HG03565 (cell line): ENCODE results near the gene PPP1R9A.

ENCODE experiments used
- ATAC-seq: cut with Tn5 transposase; IDR thresholded peaks from one replicate; pipeline ENCODE4 v1.9.1; 2021; ENCODE audit warnings: mild to moderate bottlenecking, moderate library complexity; ENCODE audit not compliant: unreplicated experiment

Gene PPP1R9A

DNA sequence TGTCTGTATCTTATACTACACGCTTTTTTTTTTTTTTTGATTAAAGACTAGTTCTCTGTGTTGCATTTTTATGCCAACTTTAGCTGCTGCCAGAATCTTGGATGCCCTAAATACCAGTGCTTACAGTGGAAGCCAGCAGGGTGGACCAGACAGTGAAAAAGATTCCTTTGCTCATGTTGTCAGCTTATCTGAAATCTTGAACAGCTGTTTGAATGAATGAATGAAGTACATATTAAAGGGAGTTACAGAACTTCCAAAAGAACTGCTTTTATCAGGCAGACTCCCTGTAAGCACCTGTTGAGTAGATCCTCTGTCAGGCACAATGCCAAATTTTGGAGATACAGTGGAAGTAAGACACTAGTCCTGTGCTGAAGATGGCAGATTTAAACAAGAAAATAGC lies 184.9 kb downstream of the PPP1R9A start:
- no peak for ATAC-seq

DNA sequence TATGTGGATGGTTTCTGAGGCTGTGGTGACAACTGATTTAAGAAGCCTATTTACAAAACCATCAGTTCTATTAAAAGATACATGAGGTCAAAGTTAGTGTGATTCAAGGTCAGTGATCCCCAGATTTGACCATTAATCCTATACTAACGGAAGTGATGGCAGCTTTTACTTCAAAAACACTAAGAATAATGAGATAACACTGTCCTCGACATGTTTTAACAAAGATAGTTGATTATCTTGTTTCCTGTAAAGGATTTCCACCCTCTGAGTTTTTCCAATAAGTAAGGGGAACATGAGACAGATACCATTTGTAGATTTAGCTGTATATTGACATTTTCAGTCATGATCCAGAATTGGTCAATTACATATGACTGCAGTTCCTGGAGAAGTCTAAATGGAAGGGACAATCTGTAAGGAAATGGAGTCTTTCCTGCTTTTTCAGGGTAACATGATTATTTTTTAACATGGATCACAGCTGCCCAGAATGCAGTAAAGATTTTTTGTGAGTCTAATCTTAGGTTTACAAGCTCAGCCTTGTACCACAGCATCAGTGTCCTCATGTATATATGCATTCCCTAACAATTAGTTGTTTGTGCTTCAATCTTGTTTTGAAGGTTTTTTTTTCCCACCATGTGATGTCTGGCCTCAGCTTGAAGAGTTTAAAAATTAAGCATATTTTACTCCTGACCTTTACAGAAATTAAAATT lies 188.0 kb downstream of the PPP1R9A start:
- no peak for ATAC-seq

DNA sequence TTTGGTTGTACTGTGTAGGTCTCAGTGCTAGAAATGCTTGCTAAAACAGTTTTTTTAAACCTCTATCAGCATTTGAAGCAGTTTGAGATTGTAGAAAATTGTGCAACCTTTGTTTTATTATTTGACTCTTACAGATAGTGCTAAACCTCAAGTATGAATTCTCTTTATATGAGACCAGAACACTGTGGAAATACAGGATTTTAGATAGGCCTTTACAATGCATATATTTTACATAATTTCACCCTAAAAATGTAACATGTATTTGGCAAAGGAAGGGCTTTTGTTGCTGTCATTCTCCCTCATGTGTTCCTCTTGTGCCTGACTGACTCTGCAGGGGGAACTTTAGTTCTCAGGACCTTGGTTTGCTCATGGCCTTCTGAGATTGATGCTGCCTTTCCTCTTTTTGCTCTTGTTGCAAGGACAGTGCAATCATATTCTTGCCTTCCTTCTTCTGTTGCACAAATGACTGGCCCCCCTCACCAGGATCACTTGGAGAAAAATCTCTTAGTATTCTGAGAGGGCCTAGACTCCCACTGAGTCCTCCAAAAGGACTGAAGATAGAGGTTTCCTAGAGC lies 188.7 kb downstream of the PPP1R9A start:
- ATAC-seq = no peak

DNA sequence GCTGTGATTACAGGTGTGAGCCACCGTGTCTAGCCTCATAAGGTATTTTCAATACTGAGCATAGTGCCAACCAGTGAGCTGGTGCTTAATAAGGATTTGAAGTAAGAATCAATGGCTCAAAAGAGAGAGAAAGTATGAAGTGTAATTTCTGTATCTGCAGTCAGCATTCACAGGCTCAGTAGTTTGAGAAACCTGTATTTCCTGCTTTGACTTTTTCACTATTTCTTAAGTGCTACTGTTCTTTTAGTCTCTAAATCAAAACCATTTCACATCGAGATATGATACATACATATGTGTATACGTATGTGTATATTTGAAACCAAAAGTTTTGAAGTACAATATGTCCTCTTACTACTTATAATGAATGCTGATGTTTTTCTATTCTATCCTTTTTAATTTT lies 189.9 kb downstream of the PPP1R9A start:
- no peak for ATAC-seq

DNA sequence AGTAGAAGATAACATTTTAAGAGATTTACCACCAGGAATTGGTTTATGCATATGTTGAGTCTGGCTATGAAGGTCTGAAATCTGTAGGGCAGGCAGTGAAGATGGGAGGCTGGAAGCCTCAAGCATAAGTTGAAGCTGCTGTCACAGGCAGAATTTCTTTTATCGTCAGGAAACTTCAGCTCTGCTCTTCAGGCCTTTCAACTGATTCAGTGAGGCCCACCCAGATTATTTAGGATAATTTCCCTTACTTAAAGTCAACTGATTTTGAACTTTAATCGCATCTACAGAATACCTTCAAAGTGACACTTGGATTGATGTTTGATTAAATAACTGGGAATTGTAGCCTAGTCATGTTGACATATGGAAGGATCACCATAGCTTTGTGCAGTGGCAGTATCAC lies 190.5 kb downstream of the PPP1R9A start:
- ATAC-seq = no peak

DNA sequence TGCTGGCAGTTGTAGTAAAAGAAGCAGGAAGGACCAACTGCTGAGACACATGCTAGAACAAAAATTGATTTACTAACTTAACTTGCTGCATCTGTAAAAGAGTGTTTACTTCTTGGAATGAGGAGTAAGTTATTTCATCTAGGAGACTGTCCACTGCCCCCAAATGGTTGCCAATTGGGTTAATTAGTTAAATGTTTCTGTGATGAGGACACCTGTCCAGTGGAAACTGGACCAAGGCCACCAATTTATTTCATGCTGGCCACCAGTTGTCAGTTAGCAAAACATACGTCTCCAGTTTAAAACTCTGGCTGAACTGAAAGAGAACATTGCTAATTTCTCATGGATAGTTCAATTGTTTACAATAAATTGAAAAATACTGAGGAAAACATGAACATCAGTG lies 191.7 kb downstream of the PPP1R9A start:
- ATAC-seq = no peak

DNA sequence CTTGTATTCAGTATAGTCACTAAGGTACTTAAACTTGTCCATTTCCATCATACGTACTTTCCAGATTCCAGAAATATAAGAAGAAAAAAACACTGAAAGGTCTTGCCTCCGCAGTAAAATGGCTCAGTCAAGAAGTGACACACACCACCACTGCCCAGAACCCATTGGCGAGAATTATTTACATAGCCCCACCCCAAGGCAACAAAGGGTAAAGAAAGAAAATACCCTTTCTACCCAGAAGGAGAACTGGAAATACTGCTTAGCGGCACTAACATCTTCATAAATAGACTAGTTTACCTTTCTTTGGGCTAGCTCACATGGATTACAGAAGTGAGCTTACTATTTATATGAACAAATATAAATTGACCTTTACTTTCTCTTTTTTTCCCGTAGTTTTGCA lies 194.0 kb downstream of the PPP1R9A start:
- ATAC-seq = no peak

DNA sequence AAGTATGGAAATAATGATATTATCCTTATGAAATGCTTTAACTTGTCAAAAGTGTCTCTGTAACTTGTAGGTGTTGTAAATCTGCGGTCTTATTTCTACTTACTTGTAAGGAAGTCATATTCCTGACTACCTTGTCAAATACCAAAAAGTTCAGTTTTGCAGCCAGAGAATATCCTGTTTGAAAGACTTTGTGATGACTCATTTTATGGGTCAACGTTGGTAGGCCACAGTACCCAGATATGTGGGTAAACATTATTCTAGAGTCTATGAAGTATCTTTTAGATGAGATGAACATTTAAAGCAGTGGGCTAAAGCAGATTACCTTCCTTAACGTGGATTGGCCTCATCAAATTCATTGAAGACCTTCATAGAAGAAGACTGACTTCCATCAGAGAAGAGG lies 195.3 kb downstream of the PPP1R9A start:
- ATAC-seq = no peak

DNA sequence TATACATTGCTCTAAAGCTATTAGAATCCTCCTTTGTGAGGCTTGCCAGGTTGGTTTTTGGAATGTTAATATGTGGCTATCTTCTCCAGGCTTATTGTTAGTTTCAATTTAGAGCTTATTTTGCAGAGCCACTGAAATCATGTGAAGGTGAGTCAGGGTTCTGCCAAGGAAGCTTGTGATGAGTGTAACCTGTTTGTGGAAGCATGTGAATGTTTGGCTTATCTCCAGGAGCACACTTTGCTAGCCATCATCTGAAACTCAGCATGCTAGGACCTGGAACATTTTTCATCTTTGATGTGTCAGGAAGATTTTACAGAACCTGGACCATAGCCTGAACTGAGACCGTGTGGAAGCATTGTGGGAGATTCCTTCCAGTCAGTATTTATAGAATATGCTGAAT lies 197.3 kb downstream of the PPP1R9A start:
- ATAC-seq = no peak

DNA sequence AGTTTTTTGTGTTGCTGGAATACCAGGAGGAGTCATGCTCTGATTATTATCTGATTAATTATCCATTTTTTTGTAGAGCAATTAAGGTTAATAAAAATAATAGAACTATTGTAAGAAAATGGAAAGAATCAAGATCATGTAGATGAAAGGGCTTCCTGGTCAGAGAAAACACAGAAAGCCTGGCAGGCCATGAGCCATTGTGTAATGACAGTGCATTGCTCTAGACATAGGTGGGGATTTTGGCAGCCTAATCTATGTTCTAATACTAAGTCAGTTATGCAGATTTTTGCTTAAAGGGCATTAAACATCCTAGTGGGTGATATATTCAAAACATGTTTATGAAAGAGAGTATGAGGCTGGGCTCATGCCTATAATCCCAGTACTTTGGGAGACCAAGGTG lies 198.2 kb downstream of the PPP1R9A start:
- no peak for ATAC-seq

DNA sequence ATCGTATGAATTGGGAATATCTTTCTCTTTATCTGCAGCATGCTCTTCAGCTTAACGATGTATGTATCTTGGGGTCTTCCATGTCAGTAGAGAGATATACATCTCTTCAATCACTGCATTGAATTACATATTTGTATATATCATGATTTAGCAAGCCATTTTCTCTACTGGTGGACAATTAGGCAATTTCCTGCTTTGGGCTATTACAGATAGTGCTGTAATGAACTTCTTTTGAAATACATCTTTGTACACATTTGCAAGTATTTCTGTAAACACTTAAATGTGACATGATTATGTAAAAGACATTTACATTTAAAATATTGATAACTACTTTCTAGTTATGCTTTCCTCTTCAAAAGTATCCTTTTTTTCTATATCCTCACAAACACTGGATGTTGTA lies 199.0 kb downstream of the PPP1R9A start:
- no peak for ATAC-seq

DNA sequence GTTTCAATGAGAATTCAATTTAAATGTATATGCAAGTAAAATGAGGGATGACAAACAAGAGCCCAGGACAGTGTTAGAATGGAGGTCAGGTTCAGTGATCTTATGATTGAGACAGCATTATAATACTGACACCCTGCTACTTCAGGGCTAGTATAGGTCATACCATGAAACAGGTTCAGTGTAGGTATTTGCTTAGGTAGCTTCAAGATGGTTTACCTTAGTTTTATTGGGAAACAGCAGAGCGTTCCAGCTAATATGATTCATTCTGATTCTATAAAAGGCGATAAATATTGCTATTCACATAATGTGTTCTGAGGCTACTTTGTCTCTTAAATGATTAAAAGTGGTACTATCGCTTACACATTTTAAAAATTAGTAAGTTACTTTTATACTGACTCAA lies 203.3 kb downstream of the PPP1R9A start:
- no peak for ATAC-seq

DNA sequence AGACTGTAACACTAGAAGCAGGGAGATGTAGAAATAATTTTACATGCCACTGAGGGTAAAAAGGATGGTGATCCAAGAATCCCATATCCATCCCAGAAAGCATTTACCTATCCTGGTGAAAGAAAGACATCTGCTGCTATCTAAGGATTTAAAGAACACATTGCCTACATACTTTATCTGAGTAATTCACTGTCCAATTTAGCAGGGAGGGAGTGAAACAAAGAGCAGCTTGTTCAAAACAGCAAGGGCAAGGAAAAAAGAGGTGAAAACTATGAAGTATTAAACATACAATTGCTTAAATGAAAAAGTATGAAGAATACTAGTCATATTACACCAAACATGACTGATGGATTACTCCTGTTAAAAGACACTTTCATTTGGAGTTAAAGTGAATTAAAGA lies 206.2 kb downstream of the PPP1R9A start:
- no peak for ATAC-seq

DNA sequence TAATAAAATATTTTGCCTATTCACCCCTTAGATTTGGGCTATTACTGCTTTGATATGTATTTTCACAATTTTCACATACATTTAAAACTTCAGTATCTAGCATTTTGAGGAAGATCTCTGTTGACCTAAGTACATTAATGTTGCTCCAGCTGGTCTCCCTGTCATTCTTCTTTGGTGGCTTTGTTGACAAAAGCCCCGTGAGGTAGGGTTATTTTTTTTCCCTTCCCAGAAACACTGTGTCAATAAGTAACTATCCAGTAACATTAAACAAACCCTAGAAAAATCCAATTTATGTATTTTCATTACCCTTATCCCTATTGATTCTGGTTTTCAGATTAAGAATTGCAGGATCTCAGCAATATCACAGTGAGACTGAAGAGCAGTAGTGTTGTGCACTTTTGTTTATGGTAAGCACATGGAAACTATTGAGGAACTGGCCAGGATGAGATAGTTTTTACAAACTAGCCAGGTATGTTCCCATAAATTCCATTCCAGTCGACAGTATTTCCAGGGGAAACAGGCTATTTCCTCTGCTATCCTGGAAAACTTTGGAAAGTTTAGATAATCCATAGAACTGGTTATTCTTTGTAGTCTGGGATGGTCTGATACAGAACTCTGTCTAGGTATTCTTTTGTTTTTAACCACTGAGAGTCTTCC lies 218.8 kb downstream of the PPP1R9A start:
- ATAC-seq = no peak

DNA sequence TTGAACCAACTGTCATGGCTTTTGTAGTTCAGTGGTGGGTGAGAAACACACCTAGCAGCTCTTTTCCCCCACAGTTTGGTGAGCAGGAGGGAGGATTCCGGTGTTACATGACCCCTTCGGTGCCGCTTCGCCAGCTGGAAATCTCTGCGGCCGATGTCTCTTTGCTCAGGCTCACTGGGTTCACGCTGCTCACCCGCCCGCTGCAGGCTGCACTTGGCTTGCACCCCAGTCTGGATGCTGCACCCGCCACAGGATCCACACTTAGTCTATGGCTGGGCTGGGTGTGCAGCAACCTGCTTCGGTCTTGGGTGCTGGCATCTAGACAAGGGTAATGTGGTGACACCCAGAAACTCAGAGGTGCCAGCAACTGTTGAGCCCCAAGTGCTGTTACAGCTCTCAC lies 225.1 kb downstream of the PPP1R9A start:
- no peak for ATAC-seq

DNA sequence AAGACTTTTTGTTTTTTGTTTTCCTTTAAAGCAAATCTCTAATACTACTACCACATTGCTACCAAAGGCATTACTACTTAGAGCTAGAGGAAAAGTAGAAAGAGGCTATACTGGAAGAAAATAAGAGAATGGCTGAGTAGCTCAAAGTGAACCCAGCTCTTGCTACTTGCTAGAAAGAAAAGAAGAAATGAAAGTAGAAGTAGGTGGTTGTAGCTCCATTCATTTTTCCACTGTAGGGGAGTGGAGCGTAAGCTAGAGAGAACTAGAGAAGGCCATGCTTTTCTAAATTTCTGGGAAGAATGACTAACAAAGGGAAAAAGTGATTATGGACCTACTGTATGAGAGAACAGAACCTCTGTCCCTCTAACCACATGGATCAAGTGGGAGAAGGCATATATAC lies 232.5 kb downstream of the PPP1R9A start:
- ATAC-seq = no peak

DNA sequence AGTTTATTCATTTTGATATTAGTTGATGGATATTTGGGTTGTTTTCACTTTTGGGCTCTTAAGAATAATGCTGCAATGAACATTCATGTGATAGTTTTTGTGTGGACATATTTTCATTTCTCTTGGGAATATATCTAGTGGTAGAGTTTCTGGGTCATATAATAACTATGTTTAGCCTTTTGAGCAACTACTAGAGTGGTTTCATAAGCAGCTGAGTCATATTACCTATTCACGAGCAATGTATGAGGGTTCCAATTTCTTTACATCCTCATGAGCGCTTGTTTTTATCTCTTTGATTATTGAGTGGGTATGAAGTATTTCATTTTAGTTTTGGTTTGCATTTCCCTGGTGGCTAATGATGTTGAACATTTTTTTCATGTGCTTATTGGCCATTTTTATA lies 234.4 kb downstream of the PPP1R9A start:
- peak; percentile 37 for ATAC-seq

DNA sequence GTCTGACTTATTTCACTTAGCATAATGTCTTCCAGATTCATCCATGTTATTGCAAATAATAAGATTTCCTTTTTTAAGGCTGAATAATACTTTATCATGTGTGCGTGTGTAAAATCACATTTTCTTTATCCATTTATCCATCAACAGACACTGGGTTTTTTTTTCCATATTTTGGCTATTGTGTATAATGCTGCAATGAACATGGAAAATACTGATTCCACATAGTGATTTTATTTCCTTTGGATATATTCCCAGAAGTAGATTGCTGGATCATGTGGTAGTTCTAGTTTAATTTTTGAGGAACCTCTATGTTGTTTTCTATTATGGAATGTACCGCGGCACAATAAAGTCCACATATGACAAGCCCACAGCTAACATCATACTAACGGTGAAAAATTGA lies 236.9 kb downstream of the PPP1R9A start:
- no peak for ATAC-seq

DNA sequence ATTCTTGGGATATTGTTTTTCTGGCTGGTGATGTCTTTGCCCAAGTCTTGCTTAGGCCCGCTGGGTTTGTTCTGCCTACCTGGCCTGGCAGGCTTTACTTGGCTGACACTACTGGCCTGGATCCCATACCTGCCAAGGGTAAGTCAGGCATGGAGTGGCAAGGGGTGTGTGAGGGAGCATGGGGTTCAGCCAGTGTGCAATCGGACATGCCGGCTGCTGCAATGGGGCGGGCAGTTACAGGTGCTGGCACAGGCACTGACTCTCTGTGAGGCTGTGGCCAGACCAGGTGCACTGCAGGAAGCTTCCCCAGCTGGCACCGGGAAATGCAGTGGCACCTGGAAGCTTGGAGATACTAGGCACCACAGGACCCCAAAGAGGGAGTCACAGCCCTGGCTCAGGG lies 248.6 kb downstream of the PPP1R9A start:
- ATAC-seq = no peak

DNA sequence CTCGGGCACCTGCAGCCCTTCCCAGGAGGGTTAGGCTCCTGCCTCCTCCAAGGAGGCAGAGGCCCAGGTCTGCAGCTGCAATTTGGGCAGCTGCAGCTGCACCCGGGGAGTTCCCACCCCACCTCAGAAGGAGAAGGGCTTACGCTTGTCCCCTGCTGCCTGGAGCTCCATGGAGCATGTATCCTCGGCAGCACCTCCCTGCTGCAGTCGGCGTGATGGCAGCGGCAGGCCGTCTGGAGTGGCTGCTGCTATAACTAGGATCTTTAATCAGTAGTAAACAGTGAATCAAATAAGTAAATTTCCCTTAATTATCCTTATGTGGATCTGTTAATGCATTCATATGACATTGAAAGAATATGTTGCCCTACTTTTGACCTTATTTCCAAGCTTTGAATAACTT lies 250.0 kb downstream of the PPP1R9A start:
- no peak for ATAC-seq

DNA sequence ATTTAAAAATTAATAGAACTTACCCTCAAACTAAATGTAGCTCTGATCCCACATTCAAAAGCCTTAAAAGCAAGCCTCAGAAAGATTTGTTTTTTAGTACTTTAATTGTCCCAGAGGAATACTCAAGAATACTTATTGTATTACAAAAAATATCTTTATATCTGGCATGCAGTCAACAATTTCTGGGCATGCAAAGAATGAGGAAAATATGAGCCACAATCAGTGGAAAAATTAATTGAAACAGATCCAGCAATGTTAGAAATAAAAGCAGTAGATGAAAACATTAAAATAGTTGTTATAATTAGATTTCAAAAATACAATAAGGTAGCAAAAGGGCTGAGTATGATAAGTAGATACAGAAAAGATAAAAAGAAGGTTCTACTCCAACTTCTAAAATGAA lies 262.3 kb downstream of the PPP1R9A start:
- no peak for ATAC-seq

DNA sequence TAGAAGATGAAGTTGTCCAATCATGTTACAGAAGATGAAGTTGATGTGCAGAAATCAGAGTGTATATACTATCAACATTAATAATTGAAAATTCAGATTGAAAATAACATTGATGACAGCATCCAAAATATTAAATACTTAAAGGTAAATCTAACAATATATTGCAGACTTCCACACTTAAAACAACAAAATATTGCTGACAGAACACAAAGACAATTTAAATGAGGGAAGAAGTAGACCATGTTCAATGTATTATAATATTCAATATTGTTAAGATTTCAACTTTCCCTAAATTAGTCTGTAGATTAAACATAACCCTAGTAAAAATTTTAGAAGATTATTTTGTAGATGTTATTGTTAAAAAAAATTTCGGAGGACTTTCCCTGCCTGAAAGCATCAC lies 265.0 kb downstream of the PPP1R9A start:
- ATAC-seq = no peak

DNA sequence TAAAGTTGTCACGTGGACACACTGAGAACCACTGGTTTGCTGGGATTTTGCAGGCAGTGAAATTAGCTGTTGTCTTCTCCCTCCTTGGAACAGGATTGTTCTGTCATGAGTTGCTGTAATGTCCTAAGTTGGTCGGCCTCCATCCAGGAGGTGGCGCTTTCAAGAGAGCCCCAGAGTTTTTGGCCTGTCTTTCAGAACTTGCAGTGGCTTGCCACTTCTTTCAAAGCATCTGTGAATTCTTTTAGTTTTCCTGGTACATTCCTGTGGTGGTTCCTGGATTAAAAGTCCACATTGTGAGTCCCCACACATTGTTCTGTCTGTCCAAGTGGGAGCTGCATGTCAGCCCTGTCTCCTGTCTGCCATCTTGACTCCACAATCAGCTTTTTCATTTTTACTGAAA lies 283.1 kb downstream of the PPP1R9A start:
- ATAC-seq = no peak
